Fibroblast of villous mesenchyme (primary cell): ENCODE data around the gene HERC2. TPM values are rescaled to one million over a fixed set of nuclear protein-coding genes. Genes with fewer than 3 reads are reported as not detected.

Experiments used
- DNase-seq: peaks from one replicate; pipeline ENCODE4 v3.0.0-alpha.2; 2010; ENCODE audit warnings: low read depth
- H3K4me3 ChIP-seq: 2 replicates; pipeline ENCODE4 v1.5.1; 2011; ENCODE audit warnings: low read depth, mild to moderate bottlenecking, low read length
- total RNA-seq: library from RNA; depleted of rRNA; stranded (reverse); fragments of >200 nt; gene quantifications from 2 replicates; pipeline ENCODE4 v1.2.3, GENCODE V29; 2012
- TF ChIP-seq, protein P1 (sequence below): IDR thresholded peaks from 2 replicates; pipeline ENCODE4 v1.5.1; 2012; ENCODE audit warnings: low read depth, mild to moderate bottlenecking, low read length; ENCODE audit not compliant: insufficient read depth

Gene HERC2
- total RNA-seq, 1 donor, result 41.0 TPM

DNA sequence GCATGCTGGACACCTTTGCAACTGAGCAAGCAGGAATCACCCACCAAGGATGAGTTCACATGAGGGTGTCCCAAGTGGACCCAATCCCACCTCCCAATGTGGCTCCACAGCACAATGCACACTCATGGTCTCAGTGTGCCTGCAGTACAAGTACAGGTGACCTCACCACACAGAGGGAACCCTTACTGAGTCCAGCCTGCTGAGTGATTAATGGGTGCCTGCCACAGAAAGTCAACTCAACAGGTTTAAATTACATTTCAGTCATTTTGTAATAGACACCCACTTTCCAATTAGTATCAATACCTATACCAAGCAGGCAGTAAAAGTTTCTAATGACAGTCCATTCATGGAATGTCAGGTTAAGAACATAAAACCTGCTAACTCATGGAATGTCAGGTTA lies 59.5 kb downstream of the HERC2 start:
- no peak overlapping the region for H3K4me3 ChIP-seq
- TF ChIP-seq, protein P1, sequence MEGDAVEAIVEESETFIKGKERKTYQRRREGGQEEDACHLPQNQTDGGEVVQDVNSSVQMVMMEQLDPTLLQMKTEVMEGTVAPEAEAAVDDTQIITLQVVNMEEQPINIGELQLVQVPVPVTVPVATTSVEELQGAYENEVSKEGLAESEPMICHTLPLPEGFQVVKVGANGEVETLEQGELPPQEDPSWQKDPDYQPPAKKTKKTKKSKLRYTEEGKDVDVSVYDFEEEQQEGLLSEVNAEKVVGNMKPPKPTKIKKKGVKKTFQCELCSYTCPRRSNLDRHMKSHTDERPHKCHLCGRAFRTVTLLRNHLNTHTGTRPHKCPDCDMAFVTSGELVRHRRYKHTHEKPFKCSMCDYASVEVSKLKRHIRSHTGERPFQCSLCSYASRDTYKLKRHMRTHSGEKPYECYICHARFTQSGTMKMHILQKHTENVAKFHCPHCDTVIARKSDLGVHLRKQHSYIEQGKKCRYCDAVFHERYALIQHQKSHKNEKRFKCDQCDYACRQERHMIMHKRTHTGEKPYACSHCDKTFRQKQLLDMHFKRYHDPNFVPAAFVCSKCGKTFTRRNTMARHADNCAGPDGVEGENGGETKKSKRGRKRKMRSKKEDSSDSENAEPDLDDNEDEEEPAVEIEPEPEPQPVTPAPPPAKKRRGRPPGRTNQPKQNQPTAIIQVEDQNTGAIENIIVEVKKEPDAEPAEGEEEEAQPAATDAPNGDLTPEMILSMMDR, result no peak
- no peak for DNase-seq

DNA sequence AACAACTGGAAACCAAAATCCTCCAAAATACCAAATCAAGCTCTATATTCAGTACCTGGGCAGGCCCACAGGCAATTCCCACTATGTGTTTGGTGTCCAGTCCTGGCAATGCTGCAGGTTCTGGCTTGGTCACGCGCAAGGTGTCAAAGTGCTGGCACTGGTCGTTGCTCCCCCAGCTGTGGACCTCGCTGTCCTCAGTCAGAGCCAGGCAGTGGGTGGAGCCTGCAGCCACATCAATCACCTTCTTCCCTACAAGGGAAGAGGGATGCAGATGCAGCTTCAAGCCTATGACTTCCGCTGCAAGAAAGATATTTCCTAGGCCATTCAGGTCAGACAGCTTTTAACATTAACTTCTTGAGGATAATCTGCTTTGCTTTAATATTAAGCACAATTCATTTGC lies 61.3 kb downstream of the HERC2 start:
- TF ChIP-seq, protein P1, result no peak
- no peak overlapping the region for H3K4me3 ChIP-seq
- no peak for DNase-seq

DNA sequence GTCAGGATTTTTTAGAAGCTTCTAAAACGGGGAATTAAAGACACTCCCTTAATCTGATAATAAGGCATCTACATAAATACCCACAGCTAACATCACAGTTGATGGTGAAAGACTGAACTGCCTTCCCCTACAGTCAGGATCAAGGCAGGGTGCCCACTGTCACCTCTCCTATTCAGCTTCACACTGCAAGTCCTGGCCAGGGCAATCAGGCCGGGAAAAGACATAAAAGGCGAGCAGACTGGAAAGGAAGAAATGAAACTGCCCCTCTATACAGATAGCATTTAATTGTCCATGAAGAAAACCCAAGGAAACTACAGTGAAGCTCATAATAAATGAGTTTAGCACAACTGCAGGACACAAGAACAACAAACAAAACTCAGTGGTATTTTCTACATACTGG lies 61.7 kb downstream of the HERC2 start:
- no peak overlapping the region for H3K4me3 ChIP-seq
- DNase-seq, result no peak
- TF ChIP-seq, protein P1, result no peak

DNA sequence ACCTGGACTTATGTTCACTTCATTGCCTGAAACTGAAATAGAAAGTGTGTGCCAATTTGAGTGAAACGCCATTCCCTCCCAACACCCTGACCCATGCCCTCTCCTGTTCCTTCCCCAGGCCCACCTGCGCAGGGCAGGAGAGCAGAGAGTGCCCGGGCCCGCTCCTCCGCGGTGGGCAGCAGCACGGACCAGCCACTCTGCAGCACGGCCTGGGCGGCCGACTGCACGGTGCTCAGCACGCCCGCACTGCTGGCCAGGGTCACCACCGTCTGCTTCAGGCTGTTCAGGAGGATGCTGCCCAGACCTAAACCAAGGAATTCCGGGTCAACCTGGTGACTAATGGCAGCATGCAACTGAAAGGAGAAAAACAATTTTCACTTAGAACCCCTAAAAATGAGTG lies 66.0 kb downstream of the HERC2 start:
- no peak overlapping the region for H3K4me3 ChIP-seq
- DNase-seq, result no peak
- TF ChIP-seq, protein P1, result no peak

DNA sequence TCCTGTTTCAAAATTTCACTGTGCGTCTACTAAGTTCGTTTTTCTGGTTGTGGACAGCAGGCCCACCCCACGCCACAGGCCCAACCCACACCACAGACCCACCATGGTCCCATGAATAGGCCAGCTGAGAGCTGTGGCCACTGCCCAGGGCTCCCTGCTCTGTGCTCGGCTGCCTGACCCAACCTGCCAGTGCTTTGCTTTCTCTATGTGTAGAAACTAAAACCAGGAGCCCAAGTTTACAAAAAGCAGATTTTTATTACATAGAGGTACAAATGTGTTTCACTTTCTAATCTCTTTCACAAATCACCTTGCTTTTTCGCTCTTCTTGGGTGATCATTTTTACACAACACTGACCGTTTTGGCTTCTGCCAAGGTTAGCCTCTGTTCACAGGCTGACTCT lies 69.1 kb downstream of the HERC2 start:
- DNase-seq, result no peak
- H3K4me3 ChIP-seq, result no peak overlapping the region
- TF ChIP-seq, protein P1, result no peak

DNA sequence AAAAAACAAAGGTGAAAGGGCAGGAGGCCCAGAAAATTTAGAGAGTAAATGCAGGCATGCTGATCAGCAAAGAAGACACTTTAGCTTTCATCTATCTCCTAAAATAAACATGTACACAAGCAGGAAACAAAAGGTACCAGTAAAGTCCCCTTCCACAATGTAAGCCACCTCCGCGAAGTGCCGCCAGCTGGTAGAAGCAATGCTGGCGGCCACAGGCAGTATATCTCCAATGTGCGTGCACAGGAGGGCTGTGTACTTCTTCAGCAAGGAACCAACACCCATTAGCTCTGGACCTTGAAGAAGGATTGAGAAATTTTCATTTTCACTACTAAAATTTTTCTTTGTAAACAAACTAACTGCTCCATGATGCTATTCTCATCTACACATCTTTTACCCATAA lies 75.4 kb downstream of the HERC2 start:
- TF ChIP-seq, protein P1, result no peak
- DNase-seq, result no peak
- no peak overlapping the region for H3K4me3 ChIP-seq

DNA sequence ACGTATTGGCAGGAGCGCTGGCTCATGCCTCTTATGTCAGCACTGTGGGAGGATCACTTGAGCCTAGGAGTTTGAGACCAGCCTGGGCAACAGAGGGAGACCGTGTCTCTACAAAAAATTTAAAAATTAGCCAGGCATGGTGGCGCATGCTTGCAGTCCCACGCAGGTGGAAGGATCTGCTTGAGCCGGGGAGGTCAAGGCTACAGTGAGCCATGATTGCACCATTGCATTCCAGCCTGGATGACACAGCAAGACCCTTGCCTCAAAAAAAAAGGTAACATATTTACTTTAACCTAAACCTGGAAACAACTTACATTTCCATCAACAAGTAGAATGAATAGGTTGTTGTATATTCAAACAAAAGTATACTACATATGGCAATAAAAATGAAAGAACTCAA lies 78.1 kb downstream of the HERC2 start:
- no peak overlapping the region for H3K4me3 ChIP-seq
- TF ChIP-seq, protein P1, result no peak
- DNase-seq, result no peak
